ENCODE data around the gene SCFD2. TPM values are rescaled to one million over a fixed set of nuclear protein-coding genes. Genes with fewer than 3 reads are reported as not detected.
"Not testable (repeated sequence)": the region's sequence is repeated elsewhere in the genome, so short reads cannot be mapped to it uniquely, and the experiment has no call there.

SCFD2 gene
- total RNA-seq, 2 experiments from 2014 or later, result 12.6 to 14.6 TPM

- ChIA-PET CTCF (no interaction called here), POLR2A (no interaction called here)
- Mint-ChIP-seq H3K27me3 (no peaks in the 10 kb centered on the region), H3K9me3 (peaks cover 11% of the 10 kb centered on the region), H3K36me3 (ENCODE audit: low read depth) (peaks cover 6% of the 10 kb centered on the region), H3K4me1 (no peaks in the 10 kb centered on the region), H3K4me3 (no peak overlapping the region), H3K27ac (no peak overlapping the region)
- DNase-seq, result no peak
Observed at GRCh38 chr4:53221832-53222480, 143.9 kb downstream of the SCFD2 start.

- CTCF ChIA-PET; H3K36me3 Mint-ChIP-seq (ENCODE audit: low read depth); H3K4me1 Mint-ChIP-seq; POLR2A ChIA-PET; DNase-seq; H3K4me3 Mint-ChIP-seq; H3K27me3 Mint-ChIP-seq; H3K27ac Mint-ChIP-seq: not testable (repeated sequence)
- H3K9me3 Mint-ChIP-seq, result peaks cover 11% of the 10 kb centered on the region
Observed at GRCh38 chr4:53219148-53219547, 146.7 kb downstream of the SCFD2 start.

GRCh38 chr4:53208753-53209152, 157.1 kb downstream of the SCFD2 start:
- Mint-ChIP-seq H3K9me3 (no peaks in the 10 kb centered on the region), H3K4me3 (no peak overlapping the region), H3K27ac (no peak overlapping the region), H3K4me1 (no peaks in the 10 kb centered on the region), H3K36me3 (ENCODE audit: low read depth) (no peaks in the 10 kb centered on the region), H3K27me3 (no peaks in the 10 kb centered on the region)
- POLR2A ChIA-PET, result no interaction called here
- no peak for DNase-seq
- CTCF ChIA-PET, result no interaction called here

- Mint-ChIP-seq H3K4me1 (no peaks in the 10 kb centered on the region), H3K9me3 (no peaks in the 10 kb centered on the region), H3K4me3 (no peak overlapping the region), H3K36me3 (ENCODE audit: low read depth) (peaks cover 3% of the 10 kb centered on the region), H3K27me3 (no peaks in the 10 kb centered on the region), H3K27ac (no peak overlapping the region)
- CTCF ChIA-PET, result no interaction called here
- no peak for DNase-seq
- POLR2A ChIA-PET, result no interaction called here
Observed at GRCh38 chr4:53205970-53206369, 159.9 kb downstream of the SCFD2 start.

GRCh38 chr4:53199356-53199755, 166.5 kb downstream of the SCFD2 start:
- Mint-ChIP-seq H3K4me1 (no peaks in the 10 kb centered on the region), H3K4me3 (no peak overlapping the region), H3K27ac (no peak overlapping the region), H3K36me3 (ENCODE audit: low read depth) (peaks cover 3% of the 10 kb centered on the region), H3K9me3 (no peaks in the 10 kb centered on the region), H3K27me3 (no peaks in the 10 kb centered on the region)
- no peak for DNase-seq
- ChIA-PET POLR2A (no interaction called here), CTCF (interaction anchor here (1.2 kb wide), 1 partner anchor 605 kb away, joined by 3 read pairs; no protein-coding TSS in a partner anchor)

GRCh38 chr4:53197772-53198142, 168.1 kb downstream of the SCFD2 start:
- Mint-ChIP-seq H3K36me3 (ENCODE audit: low read depth) (peaks cover under 1% of the 10 kb centered on the region), H3K4me3 (no peak overlapping the region), H3K27ac (no peak overlapping the region), H3K4me1 (no peaks in the 10 kb centered on the region), H3K9me3 (no peaks in the 10 kb centered on the region), H3K27me3 (no peaks in the 10 kb centered on the region)
- no peak for DNase-seq
- CTCF ChIA-PET, result interaction anchor here (0.6 to 0.9 kb wide), 6 partner anchors 8 to 1036 kb away, joined by 3 to 5 read pairs (median 3); no protein-coding TSS in a partner anchor
- POLR2A ChIA-PET, result no interaction called here

GRCh38 chr4:53196882-53197771, 168.7 kb downstream of the SCFD2 start:
- DNase-seq, result no peak
- ChIA-PET POLR2A (no interaction called here), CTCF (interaction anchor here (0.6 to 0.9 kb wide), 6 partner anchors 8 to 1037 kb away, joined by 3 to 5 read pairs (median 3); no protein-coding TSS in a partner anchor)
- Mint-ChIP-seq H3K4me1 (no peaks in the 10 kb centered on the region), H3K27ac (no peak overlapping the region), H3K4me3 (no peak overlapping the region), H3K9me3 (no peaks in the 10 kb centered on the region), H3K27me3 (no peaks in the 10 kb centered on the region), H3K36me3 (ENCODE audit: low read depth) (no peaks in the 10 kb centered on the region)

GRCh38 chr4:53195815-53196661, 169.8 kb downstream of the SCFD2 start:
- Mint-ChIP-seq H3K9me3 (no peaks in the 10 kb centered on the region), H3K27me3 (no peaks in the 10 kb centered on the region), H3K4me3 (no peak overlapping the region), H3K4me1 (no peaks in the 10 kb centered on the region), H3K27ac (no peak overlapping the region), H3K36me3 (ENCODE audit: low read depth) (no peaks in the 10 kb centered on the region)
- POLR2A ChIA-PET, result no interaction called here
- CTCF ChIA-PET, result interaction anchor here (1.3 kb wide), 1 partner anchor 1038 kb away, joined by 4 read pairs; no protein-coding TSS in a partner anchor
- no peak for DNase-seq

GRCh38 chr4:53194727-53195126, 171.1 kb downstream of the SCFD2 start:
- no peak for DNase-seq
- H3K27ac Mint-ChIP-seq, result no peak overlapping the region
- H3K36me3 Mint-ChIP-seq (ENCODE audit: low read depth), result no peaks in the 10 kb centered on the region
- ChIA-PET CTCF (interaction anchor here (1.3 to 1.4 kb wide), 2 partner anchors 1038 to 1039 kb away, joined by 4 read pairs; no protein-coding TSS in a partner anchor), POLR2A (no interaction called here)
- no peaks in the 10 kb centered on the region for H3K4me1 Mint-ChIP-seq
- H3K9me3 Mint-ChIP-seq, result no peaks in the 10 kb centered on the region
- no peaks in the 10 kb centered on the region for H3K27me3 Mint-ChIP-seq
- H3K4me3 Mint-ChIP-seq, result no peak overlapping the region

- ChIA-PET POLR2A (no interaction called here), CTCF (no interaction called here)
- no peaks in the 10 kb centered on the region for H3K36me3 Mint-ChIP-seq (ENCODE audit: low read depth)
- no peak for DNase-seq
- no peaks in the 10 kb centered on the region for H3K9me3 Mint-ChIP-seq
- no peaks in the 10 kb centered on the region for H3K4me1 Mint-ChIP-seq
- no peak overlapping the region for H3K27ac Mint-ChIP-seq
- no peak overlapping the region for H3K4me3 Mint-ChIP-seq
- no peaks in the 10 kb centered on the region for H3K27me3 Mint-ChIP-seq
Observed at GRCh38 chr4:53193111-53193510, 172.8 kb downstream of the SCFD2 start.

GRCh38 chr4:53192496-53192895, 173.4 kb downstream of the SCFD2 start:
- Mint-ChIP-seq H3K4me1 (no peaks in the 10 kb centered on the region), H3K27ac (no peak overlapping the region), H3K36me3 (ENCODE audit: low read depth) (no peaks in the 10 kb centered on the region), H3K4me3 (no peak overlapping the region), H3K27me3 (no peaks in the 10 kb centered on the region), H3K9me3 (no peaks in the 10 kb centered on the region)
- DNase-seq, result no peak
- ChIA-PET POLR2A (no interaction called here), CTCF (no interaction called here)

GRCh38 chr4:53191997-53192396, 173.9 kb downstream of the SCFD2 start:
- H3K27ac Mint-ChIP-seq, result no peak overlapping the region
- no peaks in the 10 kb centered on the region for H3K9me3 Mint-ChIP-seq
- H3K27me3 Mint-ChIP-seq, result no peaks in the 10 kb centered on the region
- DNase-seq, result no peak
- no peak overlapping the region for H3K4me3 Mint-ChIP-seq
- H3K4me1 Mint-ChIP-seq, result no peaks in the 10 kb centered on the region
- ChIA-PET CTCF (no interaction called here), POLR2A (no interaction called here)
- H3K36me3 Mint-ChIP-seq (ENCODE audit: low read depth), result no peaks in the 10 kb centered on the region

GRCh38 chr4:53189011-53189410, 176.8 kb downstream of the SCFD2 start:
- Mint-ChIP-seq H3K27ac (no peak overlapping the region), H3K4me1 (no peaks in the 10 kb centered on the region), H3K9me3 (no peaks in the 10 kb centered on the region), H3K36me3 (ENCODE audit: low read depth) (no peaks in the 10 kb centered on the region), H3K4me3 (no peak overlapping the region), H3K27me3 (no peaks in the 10 kb centered on the region)
- POLR2A ChIA-PET, result no interaction called here
- CTCF ChIA-PET, result interaction anchor here (1.0 to 1.3 kb wide), 2 partner anchors 9 to 644 kb away, joined by 3 read pairs; no protein-coding TSS in a partner anchor
- no peak for DNase-seq
